SK-N-SH (cell line): Measurements from ENCODE around the gene CA10. TPM values are rescaled to one million over a fixed set of nuclear protein-coding genes. Genes with fewer than 3 reads are reported as not detected.

ENCODE experiments used
- CTCF ChIA-PET: fragments of 300-600, 350-600 bp; formaldehyde crosslinking; extraction: SDS; loops from one replicate; lab custom pipeline; 2021; lab: Yijun Ruan, JAX
- POLR2A ChIA-PET: fragments of 350-600 bp; sonication (Branson Sonifier 250); formaldehyde crosslinking; extraction: SDS; loops from one replicate; lab custom pipeline; 2020; ENCODE audit warnings: antibody characterized with exemption, inconsistent platforms; lab: Yijun Ruan, JAX
- DNase-seq: peaks from one replicate; pipeline ENCODE4 v3.0.0; 2012
- H2AFZ ChIP-seq: fragments of 200-600 bp; sonication (generic); 2 replicates; pipeline ENCODE4 v1.8.1; 2016; ENCODE audit warnings: antibody characterized with exemption, mild to moderate bottlenecking, low read depth
- H3F3A ChIP-seq: fragments of 200-600 bp; sonication (generic); replicated peaks from 2 replicates; pipeline ENCODE3; 2016; ENCODE audit warnings: antibody characterized with exemption, mild to moderate bottlenecking; ENCODE audit not compliant: insufficient read depth
- H3K27ac ChIP-seq, 2 experiments: fragments of 200-500 bp in 1 of 2; fragments of 200-600 bp in 1 of 2; sonication (Bioruptor generic) in 1 of 2; sonication (generic), shearing (Covaris generic) in 1 of 2; 2 replicates each; pipeline versions ENCODE4 v1.5.1 to v1.6.1; 2014 to 2016; ENCODE audit warnings: low read depth in 2 of 2, inconsistent platforms in 1 of 2, low read length in 1 of 2, mild to moderate bottlenecking in 1 of 2, mixed read lengths in 1 of 2
- H3K27me3 ChIP-seq: fragments of 200-600 bp; sonication (generic), shearing (Covaris generic); 2 replicates; pipeline ENCODE4 v1.6.1; 2016; ENCODE audit warnings: mixed run types; ENCODE audit not compliant: insufficient read depth
- H3K36me3 ChIP-seq, 2 experiments: fragments of 200-500 bp in 1 of 2; fragments of 200-600 bp in 1 of 2; sonication (Bioruptor generic) in 1 of 2; sonication (generic) in 1 of 2; replicated peaks in 1 of 2; 2 replicates each; pipeline versions ENCODE3 to v1.5.1; 2014 to 2016; ENCODE audit warnings: low read length in 1 of 2, mild to moderate bottlenecking in 1 of 2; ENCODE audit not compliant: insufficient read depth in 2 of 2, control insufficient read depth in 1 of 2
- H3K4me1 ChIP-seq, 2 experiments: fragments of 200-500 bp in 1 of 2; fragments of 200-600 bp in 1 of 2; sonication (Bioruptor generic) in 1 of 2; sonication (generic), shearing (Covaris generic) in 1 of 2; 2 replicates each; pipeline versions ENCODE4 v1.5.1 to v1.6.1; 2014 to 2016; ENCODE audit warnings: low read depth in 1 of 2, low read length in 1 of 2, mixed run types in 1 of 2; ENCODE audit not compliant: insufficient read depth in 2 of 2, control insufficient read depth in 1 of 2
- H3K4me2 ChIP-seq: fragments of 200-600 bp; sonication (generic), shearing (Covaris generic); 2 replicates; pipeline ENCODE4 v1.6.1; 2017; ENCODE audit warnings: mixed run types
- H3K4me3 ChIP-seq, 2 experiments: fragments of 200-500 bp in 1 of 2; fragments of 200-600 bp in 1 of 2; sonication (Bioruptor generic) in 1 of 2; sonication (generic), shearing (Covaris generic) in 1 of 2; 2 replicates each; pipeline versions ENCODE4 v1.5.1 to v1.8.1; 2014 to 2016; ENCODE audit warnings: low read depth in 2 of 2, inconsistent platforms in 1 of 2, low read length in 1 of 2, mild to moderate bottlenecking in 1 of 2, mixed read lengths in 1 of 2, moderate library complexity in 1 of 2
- H3K79me2 ChIP-seq: fragments of 200-600 bp; sonication (generic); 2 replicates; pipeline ENCODE4 v1.8.1; 2017; ENCODE audit warnings: mild to moderate bottlenecking; ENCODE audit not compliant: insufficient read depth
- H3K9ac ChIP-seq: fragments of 200-600 bp; sonication (generic); 2 replicates; pipeline ENCODE4 v1.6.1; 2017; ENCODE audit warnings: mixed run types
- H3K9me2 ChIP-seq: fragments of 200-600 bp; sonication (generic); 2 replicates; pipeline ENCODE4 v1.6.1; 2017; ENCODE audit warnings: mixed run types
- H3K9me3 ChIP-seq: fragments of 200-600 bp; sonication (generic); 2 replicates; pipeline ENCODE4 v1.6.1; 2017; ENCODE audit warnings: mixed run types, mild to moderate bottlenecking, moderate library complexity
- H4K20me1 ChIP-seq: fragments of 200-600 bp; sonication (generic); 2 replicates; pipeline ENCODE4 v1.6.1; 2017; ENCODE audit warnings: mild to moderate bottlenecking, mixed run types; ENCODE audit not compliant: insufficient read depth
- CHD2 ChIP-seq: fragments of 150-350 bp; IDR thresholded peaks from 2 replicates; pipeline ENCODE4 v1.6.1; 2018; ENCODE audit warnings: low read length; ENCODE audit not compliant: partially characterized antibody
- CTCF ChIP-seq: fragments of 200-600 bp; sonication (generic); IDR thresholded peaks from 2 replicates; pipeline ENCODE4 v1.6.1; 2017; ENCODE audit warnings: antibody characterized with exemption, mild to moderate bottlenecking, moderate library complexity
- ELF1 ChIP-seq: IDR thresholded peaks from 2 replicates; pipeline ENCODE4 v1.4.0; 2012
- EP300 ChIP-seq, 2 experiments: IDR thresholded peaks; 2 replicates each; pipeline versions ENCODE4 v1.4.0 to v1.6.1; 2012; ENCODE audit warnings: borderline replicate concordance in 1 of 2, low read depth in 1 of 2, low read length in 1 of 2
- FOSL2 ChIP-seq: IDR thresholded peaks from 2 replicates; pipeline ENCODE4 v1.4.0; 2012; ENCODE audit warnings: low read depth, mild to moderate bottlenecking, moderate library complexity, borderline replicate concordance
- FOXM1 ChIP-seq: IDR thresholded peaks from 2 replicates; pipeline ENCODE4 v1.4.0; 2012; ENCODE audit warnings: low read depth, mild to moderate bottlenecking
- GABPA ChIP-seq: IDR thresholded peaks from 2 replicates; pipeline ENCODE4 v1.4.0; 2012; ENCODE audit warnings: low read depth, mild to moderate bottlenecking
- IRF3 ChIP-seq: fragments of 150-350 bp; IDR thresholded peaks from 2 replicates; pipeline ENCODE4 v1.6.1; 2016; ENCODE audit warnings: mild to moderate bottlenecking, low read depth, low read length
- JUND ChIP-seq: IDR thresholded peaks from 2 replicates; pipeline ENCODE4 v1.4.0; 2012
- MAX ChIP-seq: IDR thresholded peaks from 2 replicates; pipeline ENCODE4 v1.4.0; 2012; ENCODE audit warnings: low read depth
- NFIC ChIP-seq: IDR thresholded peaks from 2 replicates; pipeline ENCODE4 v1.4.0; 2012; ENCODE audit warnings: borderline replicate concordance
- NRF1 ChIP-seq: IDR thresholded peaks from 2 replicates; pipeline ENCODE4 v1.6.1; 2012; ENCODE audit warnings: low read depth, mild to moderate bottlenecking, low read length
- POLR2AphosphoS5 ChIP-seq: IDR thresholded peaks from 2 replicates; pipeline ENCODE4 v1.6.1; 2012; ENCODE audit warnings: low read depth, low read length
- RFX5 ChIP-seq: IDR thresholded peaks from 2 replicates; pipeline ENCODE4 v1.6.1; 2012; ENCODE audit warnings: mild to moderate bottlenecking, improper control_type of control experiment, low read length
- RXRA ChIP-seq: IDR thresholded peaks from 2 replicates; pipeline ENCODE4 v1.4.0; 2012; ENCODE audit warnings: low read depth, mild to moderate bottlenecking, borderline replicate concordance
- SIN3A ChIP-seq: IDR thresholded peaks from 2 replicates; pipeline ENCODE4 v1.6.1; 2012; ENCODE audit warnings: low read depth, mild to moderate bottlenecking, low read length, moderate library complexity, borderline replicate concordance
- SMC3 ChIP-seq: IDR thresholded peaks from 2 replicates; pipeline ENCODE4 v1.6.1; 2012; ENCODE audit warnings: low read depth, low read length, improper control_type of control experiment
- TAF1 ChIP-seq: IDR thresholded peaks from 2 replicates; pipeline ENCODE4 v1.6.1; 2012; ENCODE audit warnings: low read depth, mild to moderate bottlenecking, low read length, moderate library complexity, borderline replicate concordance
- TCF12 ChIP-seq: IDR thresholded peaks from 2 replicates; pipeline ENCODE4 v1.4.0; 2012
- USF2 ChIP-seq: fragments of 150-350 bp; IDR thresholded peaks from 2 replicates; pipeline ENCODE4 v1.6.1; 2017; ENCODE audit warnings: antibody characterized with exemption, low read length, low read depth, borderline replicate concordance
- ZBTB33 ChIP-seq: IDR thresholded peaks from 2 replicates; pipeline ENCODE4 v1.4.0; 2012; ENCODE audit warnings: low read depth, borderline replicate concordance
- WGBS: methylation state at CpG from one replicate; pipeline ENCODE4 v1.1.6; 2017; ENCODE audit warnings: low lambda C conversion rate; 5-methylcytosine and 5-hydroxymethylcytosine counted together
- polyA plus RNA-seq, 3 experiments: library from polyadenylated mRNA; depleted of rRNA; stranded (reverse); fragments of >200 nt; gene quantifications; 2 replicates each; pipeline ENCODE4 v1.2.3, GENCODE V29; 2012

The CA10 gene
- polyA plus RNA-seq, 1 of the 3 experiments (the other 2 are of a cell fraction), result not detected

GRCh38 chr17:51610834-51611233 is 547.7 kb downstream of the CA10 start:
- Histone ChIP-seq H3K27me3 (no peaks in the 10 kb centered on the region), H4K20me1 (no peaks in the 10 kb centered on the region), H2AFZ (no peak overlapping the region), H3K79me2 (no peaks in the 10 kb centered on the region), H3K4me2 (no peak overlapping the region), H3K9me2 (no peaks in the 10 kb centered on the region), H3K36me3 (no peaks in the 10 kb centered on the region), H3K9me3 (no peaks in the 10 kb centered on the region), H3K4me3 (no peak overlapping the region), H3K9ac (no peak overlapping the region), H3K27ac (no peak overlapping the region), H3K4me1 (peaks cover 0 to 16% of the 10 kb centered on the region in 2 experiments; a peak in 2 of 4 replicates), H3F3A (no peaks in the 10 kb centered on the region)
- DNase-seq, result no peak
- ChIA-PET CTCF (no interaction called here), POLR2A (no interaction called here)
- 22% methylated on average over 5 of the region's 5 CpGs for WGBS
- no peak for TF ChIP-seq TAF1
- TF ChIP-seq POLR2AphosphoS5, result no peak
- no peak for TF ChIP-seq NFIC
- no peak for TF ChIP-seq JUND
- no peak for TF ChIP-seq FOSL2
- TF ChIP-seq TCF12, result no peak
- TF ChIP-seq MAX, result no peak
- no peak for TF ChIP-seq FOXM1
- no peak for TF ChIP-seq GABPA
- no peak for TF ChIP-seq RXRA
- TF ChIP-seq CTCF, result no peak
- no peak for TF ChIP-seq SMC3
- no peak for TF ChIP-seq CHD2
- no peak for TF ChIP-seq EP300 (IDR thresholded peaks at IDR 0.05; ENCODE audit: borderline replicate concordance in 1 of 2, low read depth in 1 of 2, low read length in 1 of 2)
- no peak for TF ChIP-seq RFX5
- TF ChIP-seq USF2, result no peak

- TF ChIP-seq IRF3 (no peak), NRF1 (no peak), SMC3 (no peak), RFX5 (no peak), ZBTB33 (no peak), EP300 (IDR thresholded peaks at IDR 0.05; ENCODE audit: borderline replicate concordance in 1 of 2, low read depth in 1 of 2, low read length in 1 of 2) (no peak), SIN3A (no peak), ELF1 (no peak)
- peaks cover 0 to 16% of the 10 kb centered on the region in 2 experiments; a peak in 2 of 4 replicates for H3K4me1 ChIP-seq
- H3K36me3 ChIP-seq, result no peaks in the 10 kb centered on the region
- no peaks in the 10 kb centered on the region for H3K9me3 ChIP-seq
- DNase-seq, result no peak
- ChIA-PET POLR2A (no interaction called here), CTCF (no interaction called here)
- no peaks in the 10 kb centered on the region for H3K79me2 ChIP-seq
- no peaks in the 10 kb centered on the region for H4K20me1 ChIP-seq
- H3K4me3 ChIP-seq, result no peak overlapping the region
- H3K4me2 ChIP-seq, result no peak overlapping the region
- 13% methylated on average over 4 of the region's 4 CpGs for WGBS
- H3F3A ChIP-seq, result no peaks in the 10 kb centered on the region
- no peak overlapping the region for H3K27ac ChIP-seq
- H3K9me2 ChIP-seq, result no peaks in the 10 kb centered on the region
- no peak overlapping the region for H3K9ac ChIP-seq
- H3K27me3 ChIP-seq, result no peaks in the 10 kb centered on the region
- no peak overlapping the region for H2AFZ ChIP-seq
These were observed 548.4 kb downstream of the CA10 start for GRCh38 chr17:51610155-51610554.
